GM19351 (cell line): Measurements from ENCODE around the gene CDH12.

Experiments used
- ATAC-seq: cut with Tn5 transposase; IDR thresholded peaks from one replicate; pipeline ENCODE4 v1.9.1; 2021; ENCODE audit warnings: mild to moderate bottlenecking, moderate library complexity; ENCODE audit not compliant: unreplicated experiment

CDH12 gene

GRCh38 chr5:21858441-21858840, 994.7 kb downstream of the CDH12 start:
- ATAC-seq, result no peak

- ATAC-seq, result no peak
Measured at GRCh38 chr5:21856987-21857386, 996.2 kb downstream of the CDH12 start.

DNA sequence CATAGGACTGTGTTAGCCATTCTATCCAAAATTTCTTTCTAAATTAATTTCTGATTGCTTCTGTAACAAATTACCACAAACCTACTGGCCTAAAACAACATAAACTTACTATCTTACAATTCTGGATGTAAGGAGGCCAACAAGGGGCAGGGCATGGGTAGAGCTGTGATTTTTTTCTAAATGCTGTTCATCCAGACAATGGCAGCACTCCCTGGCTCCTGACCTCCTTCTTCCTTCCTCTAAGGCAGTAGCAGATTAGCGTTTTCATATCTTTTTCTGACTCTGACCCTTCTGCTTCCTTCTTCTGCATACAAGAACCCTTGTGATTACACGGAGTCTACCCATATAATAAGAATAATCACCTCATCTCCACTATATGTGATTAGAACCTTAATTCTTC, 1005.8 kb downstream of the CDH12 start:
- ATAC-seq, result no peak

DNA sequence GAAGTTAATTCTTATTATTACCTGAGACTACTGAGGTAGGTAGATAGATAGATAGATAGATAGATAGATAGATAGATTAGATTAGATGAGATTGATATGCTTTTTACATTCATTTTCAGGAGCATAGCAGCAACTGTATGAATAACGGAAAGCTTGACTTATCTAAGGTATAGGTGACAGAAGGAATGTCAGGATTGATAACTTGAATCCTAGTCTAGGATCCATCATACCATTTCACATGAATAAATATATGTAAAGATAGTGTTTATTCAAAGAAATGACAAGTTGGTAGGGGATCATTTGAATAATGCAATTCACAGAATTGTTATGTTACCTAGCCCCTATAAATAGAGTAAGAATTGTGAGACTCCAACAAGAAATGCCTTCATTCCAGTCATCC, 1008.2 kb downstream of the CDH12 start:
- no peak for ATAC-seq

DNA sequence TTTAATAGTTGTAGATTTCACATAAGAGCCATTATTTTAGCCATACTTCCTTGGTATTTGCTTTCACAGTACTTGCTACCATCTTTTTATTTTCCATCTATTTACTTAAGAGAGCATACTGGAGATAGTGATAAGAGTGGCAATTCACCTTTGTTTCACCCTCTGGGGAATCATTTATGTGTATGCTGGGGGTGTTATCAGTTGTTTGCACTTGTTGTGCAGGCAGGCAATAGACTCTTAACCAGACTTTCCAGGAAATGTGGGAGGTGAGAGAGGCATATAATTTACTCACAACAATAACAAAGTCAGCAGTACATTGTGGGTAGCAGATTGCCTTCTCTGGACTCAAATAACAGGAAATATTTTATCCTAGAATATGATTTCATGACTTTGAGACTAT, 1018.3 kb downstream of the CDH12 start:
- ATAC-seq, result no peak

- ATAC-seq, result peak; percentile 84
Measured at GRCh38 chr5:21831145-21831787, 1021.9 kb downstream of the CDH12 start.

GRCh38 chr5:21826884-21827283, 1026.3 kb downstream of the CDH12 start:
- peak; percentile 42 for ATAC-seq

DNA sequence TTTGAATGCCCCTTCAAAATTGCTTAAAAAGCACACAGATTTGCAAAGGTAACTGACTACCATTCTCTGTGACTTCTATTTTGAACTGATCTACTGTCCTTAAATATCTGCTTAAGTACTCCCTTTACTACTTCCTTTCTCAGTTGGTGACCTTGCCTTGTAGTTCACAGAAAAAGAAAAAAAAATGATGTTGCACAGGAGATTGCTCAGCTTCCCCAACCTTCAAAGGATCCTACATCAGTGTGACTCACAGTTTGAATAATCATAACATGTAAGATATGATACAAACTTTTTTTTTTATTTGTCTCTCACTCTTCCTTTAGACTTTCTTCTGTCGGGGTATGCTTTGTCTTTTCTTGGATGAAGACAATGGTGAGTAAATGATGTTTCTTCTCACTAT, 1029.6 kb downstream of the CDH12 start:
- no peak for ATAC-seq

DNA sequence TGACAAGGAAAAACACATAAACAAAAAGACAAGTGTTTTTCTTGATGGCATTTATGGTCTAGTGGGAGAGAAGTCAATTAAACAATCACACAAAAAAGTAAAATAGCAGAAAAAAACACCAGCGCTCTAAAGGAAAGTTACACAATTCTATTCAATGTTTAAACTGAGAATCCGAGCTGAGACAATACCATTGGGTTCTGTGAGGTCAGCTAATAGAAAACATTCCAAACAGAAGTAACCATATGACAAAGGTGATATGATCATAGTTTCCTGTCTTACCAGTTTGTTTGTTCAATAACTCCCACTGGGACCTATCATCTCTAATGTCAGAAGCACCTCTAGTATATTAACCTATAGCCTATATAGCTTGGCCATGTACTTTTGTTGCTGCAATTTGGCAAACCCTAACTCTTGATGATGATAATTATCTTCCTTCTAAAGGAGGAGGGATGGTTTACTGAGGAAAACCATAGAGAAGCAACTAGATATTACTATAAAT, 1030.0 kb downstream of the CDH12 start:
- no peak for ATAC-seq

DNA sequence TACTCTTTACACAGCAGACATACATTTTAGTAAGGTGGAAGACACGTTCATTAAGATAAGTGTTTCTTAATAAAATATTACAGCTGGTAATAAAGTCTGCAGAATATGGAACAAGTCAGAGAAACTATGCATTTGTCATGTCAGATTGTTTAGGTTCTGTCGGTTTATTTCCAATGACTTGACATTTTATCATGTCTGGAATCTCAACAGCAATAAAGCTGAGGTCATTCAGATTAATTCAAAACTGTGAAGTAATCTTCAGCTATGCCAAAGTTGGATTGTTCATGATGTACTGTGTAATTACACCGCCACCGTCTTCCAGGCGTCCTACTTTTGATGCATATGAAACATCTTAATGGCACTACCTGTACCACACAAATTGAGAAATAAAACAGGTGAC, 1032.6 kb downstream of the CDH12 start:
- ATAC-seq, result no peak

DNA sequence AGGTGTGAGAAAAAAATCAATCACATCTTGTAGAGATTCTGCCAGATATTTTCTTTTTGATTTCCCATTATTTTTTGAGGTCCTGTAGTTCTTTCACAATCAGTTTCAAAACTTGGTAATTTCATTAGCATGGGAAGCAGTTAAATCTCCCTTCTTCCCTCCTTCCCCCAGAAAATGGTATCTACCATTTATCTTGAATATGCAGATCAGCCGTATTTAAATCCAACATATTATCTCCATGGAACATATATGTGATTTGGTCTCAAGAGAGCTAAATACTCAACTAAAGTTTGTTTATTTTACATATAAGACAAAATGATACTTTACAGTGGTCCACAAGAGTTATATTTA, 1034.8 kb downstream of the CDH12 start:
- ATAC-seq, result no peak

DNA sequence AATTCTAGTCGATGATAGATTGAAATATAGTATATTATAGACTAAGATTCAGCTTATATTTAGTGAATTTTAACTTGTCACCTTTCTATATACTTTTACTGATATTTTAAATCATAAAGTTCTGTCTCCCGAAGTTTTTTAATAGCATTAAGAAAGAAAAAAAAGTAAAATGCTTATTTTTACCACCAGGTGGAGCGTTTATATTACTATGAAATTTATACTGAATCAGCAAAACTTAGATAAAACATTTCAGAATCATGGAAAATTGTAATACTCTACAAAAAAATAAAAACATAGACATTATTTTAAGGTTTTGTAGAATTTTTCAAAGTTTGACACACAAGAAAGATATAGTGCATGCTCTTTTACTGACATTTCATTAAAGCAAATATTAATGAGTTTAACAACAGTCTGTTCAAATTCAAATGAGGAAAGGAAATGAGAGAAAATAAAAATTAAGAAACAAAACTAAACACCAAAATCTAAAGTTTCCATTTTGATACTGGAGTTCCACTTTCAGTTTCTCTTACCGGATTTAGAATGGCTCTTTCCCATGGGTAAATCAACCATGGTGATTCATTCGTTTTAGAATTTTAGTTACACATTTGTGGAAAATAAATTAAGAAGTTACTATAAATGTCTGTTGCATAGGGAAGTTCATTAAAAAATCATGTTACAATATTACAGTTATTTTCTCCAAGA, 1035.3 kb downstream of the CDH12 start:
- ATAC-seq, result no peak

- ATAC-seq, result no peak
Measured at GRCh38 chr5:21810737-21811316, 1042.3 kb downstream of the CDH12 start.

DNA sequence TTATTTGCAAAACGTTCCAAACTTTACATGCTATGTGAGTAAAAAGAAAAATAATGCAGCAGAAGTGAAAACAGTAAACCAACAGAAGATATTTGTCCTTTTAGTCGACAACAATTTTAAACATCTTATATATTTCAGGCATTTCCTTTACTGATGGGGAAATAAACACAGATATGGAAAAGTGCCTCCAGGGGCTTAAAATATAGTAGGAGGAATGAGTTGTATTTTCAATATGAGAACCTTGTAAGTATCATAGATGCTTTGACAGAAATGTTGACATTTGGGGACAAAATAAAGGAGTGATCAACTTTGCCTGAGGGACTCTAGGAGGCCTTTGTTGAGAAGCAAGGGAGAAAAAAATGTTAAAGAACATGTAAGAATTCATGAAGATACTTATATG, 1043.5 kb downstream of the CDH12 start:
- no peak for ATAC-seq

GRCh38 chr5:21807953-21808352, 1045.2 kb downstream of the CDH12 start:
- peak; percentile 47 for ATAC-seq

GRCh38 chr5:21806943-21807342, 1046.2 kb downstream of the CDH12 start:
- ATAC-seq, result no peak

DNA sequence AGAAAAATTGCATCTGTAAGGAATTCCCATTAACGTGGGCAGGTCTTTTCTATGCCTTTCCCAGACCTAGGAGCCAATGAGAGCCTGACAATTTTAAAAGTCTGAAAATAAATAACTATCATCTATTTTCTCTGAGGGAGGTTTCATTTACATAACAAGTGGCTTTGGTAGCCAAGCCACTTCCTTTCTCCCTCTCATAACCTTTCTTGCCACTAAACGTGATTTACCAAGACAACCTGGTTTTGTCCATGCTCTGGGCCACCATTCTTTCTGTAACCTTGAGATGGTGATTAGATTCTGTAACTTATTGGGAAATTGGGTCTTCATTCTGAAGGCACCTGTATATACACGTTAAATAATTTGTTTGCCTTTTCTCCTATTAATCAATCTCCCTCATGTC, 1046.9 kb downstream of the CDH12 start:
- ATAC-seq, result peak; percentile 35

DNA sequence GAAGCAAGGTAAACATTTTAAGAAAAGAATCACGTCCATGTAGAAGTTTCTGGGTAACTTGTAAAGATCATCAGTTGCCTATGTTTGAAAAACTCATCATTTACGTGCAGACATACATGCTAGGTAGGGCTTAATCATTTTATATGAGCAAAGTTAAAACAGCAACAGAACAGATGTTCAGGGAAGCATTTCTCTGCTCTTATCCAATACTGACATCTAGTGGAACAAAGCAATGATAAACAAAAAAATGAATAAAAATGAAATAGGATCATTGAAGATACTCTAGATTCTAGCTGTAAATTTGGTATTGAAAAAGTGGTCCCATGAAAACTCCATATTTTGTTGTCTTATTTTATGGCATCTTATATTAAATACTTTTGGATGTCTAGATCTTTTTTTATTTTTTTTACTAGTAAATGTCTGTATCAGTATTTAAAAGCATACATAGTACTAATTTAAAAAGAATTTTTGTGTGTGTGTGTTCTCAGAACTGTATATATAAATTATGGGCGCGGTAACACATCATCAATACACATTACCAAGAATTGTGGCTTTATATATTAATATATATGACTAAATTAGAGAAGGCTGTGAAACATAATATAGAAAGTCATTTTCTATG, 1050.2 kb downstream of the CDH12 start:
- ATAC-seq, result peak; percentile 57

DNA sequence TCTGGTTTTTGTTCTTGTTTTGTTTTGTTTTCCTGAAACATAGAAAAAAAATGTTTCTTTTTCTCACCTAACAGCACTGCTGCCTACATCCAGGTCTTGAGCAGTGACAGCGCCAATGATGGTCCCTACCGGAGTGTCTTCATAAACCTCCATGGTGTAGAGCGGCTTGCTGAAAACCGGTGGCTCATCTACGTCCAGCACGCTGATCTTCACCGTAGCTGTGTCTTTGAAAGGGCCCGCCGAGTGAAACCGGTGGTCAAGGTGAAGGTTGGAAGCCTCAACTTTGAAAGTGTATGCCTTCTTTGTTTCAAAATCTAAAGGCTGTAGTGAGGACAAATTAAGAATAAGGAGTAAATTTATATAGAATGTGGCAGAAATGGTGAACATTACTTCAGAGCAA, 1051.0 kb downstream of the CDH12 start:
- no peak for ATAC-seq

DNA sequence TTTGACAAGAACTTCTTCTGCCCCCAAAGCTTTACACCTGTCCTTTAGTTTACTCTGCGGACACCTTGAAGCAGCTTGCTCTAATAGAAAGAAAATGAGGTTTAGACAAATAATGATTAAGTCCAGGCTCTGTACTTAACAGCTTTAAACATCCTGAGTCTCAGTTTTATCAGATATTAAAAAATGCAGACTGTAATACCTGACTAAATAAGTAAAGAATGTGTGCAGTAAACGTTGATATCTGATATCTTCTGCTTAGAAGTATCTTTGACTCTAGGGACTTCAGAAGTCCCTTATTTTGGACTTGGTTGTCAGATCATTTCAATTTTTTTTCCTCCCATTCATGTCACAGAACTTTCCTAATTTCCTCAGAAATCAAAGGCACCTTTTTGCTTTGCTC, 1060.4 kb downstream of the CDH12 start:
- no peak for ATAC-seq

DNA sequence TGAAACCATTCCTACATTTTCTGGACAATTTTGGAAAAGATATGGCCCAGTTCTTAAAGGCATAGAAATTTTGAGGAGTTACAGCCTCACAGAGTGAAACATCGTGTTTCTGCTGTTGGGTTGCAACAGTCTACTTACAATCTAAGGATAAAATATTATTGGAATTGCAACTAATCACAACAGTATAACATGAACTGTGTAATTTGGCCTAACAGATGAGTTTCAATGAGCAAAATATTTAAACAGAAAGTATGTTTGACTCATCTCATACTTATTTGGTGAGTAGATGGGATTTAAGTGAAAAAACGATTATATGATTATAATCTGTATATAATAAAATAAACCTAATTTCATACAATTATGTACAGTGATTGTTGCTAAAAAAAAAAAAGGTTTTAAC, 1061.8 kb downstream of the CDH12 start:
- no peak for ATAC-seq

GRCh38 chr5:21784487-21784886, 1068.7 kb downstream of the CDH12 start:
- no peak for ATAC-seq
